Neural cell (in vitro differentiated cells): ENCODE results near the gene DNAL4. TPM values are rescaled to one million over a fixed set of nuclear protein-coding genes. Genes with fewer than 3 reads are reported as not detected.

Experiments used
- H2AFZ ChIP-seq: fragments of 200-600, 300-800 bp; sonication (generic), shearing (Covaris generic); 2 replicates; pipeline ENCODE4 v1.6.0; 2014; ENCODE audit warnings: low read depth, mild to moderate bottlenecking, antibody characterized with exemption, low read length, moderate library complexity
- H3F3A ChIP-seq: fragments of 200-600 bp; shearing (Covaris generic); 2 replicates; pipeline ENCODE4 v1.6.1; 2016; ENCODE audit warnings: mild to moderate bottlenecking, moderate library complexity, mixed read lengths, antibody characterized with exemption, low read length; ENCODE audit not compliant: insufficient read depth, poor library complexity, severe bottlenecking
- H3K27ac ChIP-seq: fragments of 200-600, 300-800 bp; sonication (generic), shearing (Covaris generic); 2 replicates; pipeline ENCODE4 v1.5.1; 2014; ENCODE audit warnings: mild to moderate bottlenecking, low read length, moderate library complexity
- H3K27me3 ChIP-seq: fragments of 300-800, 200-600 bp; sonication (generic), shearing (Covaris generic); 2 replicates; pipeline ENCODE4 v1.6.0; 2014; ENCODE audit warnings: mild to moderate bottlenecking, low read depth, low read length, moderate library complexity; ENCODE audit not compliant: insufficient read depth
- H3K36me3 ChIP-seq: fragments of 300-800, 200-600 bp; sonication (generic), shearing (Covaris generic); 2 replicates; pipeline ENCODE4 v1.5.1; 2014; ENCODE audit warnings: mild to moderate bottlenecking, antibody characterized with exemption, low read length, moderate library complexity; ENCODE audit not compliant: insufficient read depth
- H3K4me2 ChIP-seq: fragments of 300-800, 200-600 bp; sonication (generic), shearing (Covaris generic); 2 replicates; pipeline ENCODE4 v1.6.0; 2014; ENCODE audit warnings: mild to moderate bottlenecking, low read length
- H3K4me3 ChIP-seq: fragments of 300-800, 200-600 bp; sonication (generic), shearing (Covaris generic); 2 replicates; pipeline ENCODE4 v1.5.1; 2014; ENCODE audit warnings: mild to moderate bottlenecking, low read length, moderate library complexity
- H3K79me2 ChIP-seq: fragments of 200-600 bp; shearing (Covaris generic); replicated peaks from 2 replicates; pipeline ENCODE4 v1.6.0; 2014; ENCODE audit warnings: mild to moderate bottlenecking, low read length, moderate library complexity; ENCODE audit not compliant: insufficient read depth
- H3K9ac ChIP-seq: fragments of 300-800, 200-600 bp; sonication (generic), shearing (Covaris generic); 2 replicates; pipeline ENCODE4 v1.6.1; 2016; ENCODE audit warnings: mild to moderate bottlenecking, low read length, mixed read lengths
- H3K9me2 ChIP-seq: fragments of 200-600 bp; shearing (Covaris generic); 2 replicates; pipeline ENCODE4 v1.6.1; 2016; ENCODE audit warnings: mild to moderate bottlenecking, low read length, mixed read lengths; ENCODE audit not compliant: insufficient read depth
- H3K9me3 ChIP-seq: fragments of 200-600, 300-800 bp; sonication (generic), shearing (Covaris generic); 2 replicates; pipeline ENCODE4 v1.6.1; 2016; ENCODE audit warnings: mild to moderate bottlenecking, mixed run types, low read length, moderate library complexity, mixed read lengths
- H4K20me1 ChIP-seq: fragments of 200-600 bp; shearing (Covaris generic); 2 replicates; pipeline ENCODE4 v1.6.1; 2016; ENCODE audit warnings: mild to moderate bottlenecking, mixed run types; ENCODE audit not compliant: insufficient read depth
- EP300 ChIP-seq: fragments of 450-650 bp; conservative IDR thresholded peaks from 2 replicates; pipeline ENCODE4 v1.6.1; 2014; ENCODE audit warnings: antibody characterized with exemption, mild to moderate bottlenecking, moderate library complexity; ENCODE audit not compliant: poor library complexity, severe bottlenecking
- EZH2 ChIP-seq: fragments of 200-600, 300-800 bp; shearing (Covaris generic), sonication (generic); IDR thresholded peaks from 2 replicates; pipeline ENCODE4 v1.6.1; 2014; ENCODE audit warnings: antibody characterized with exemption, low read length, borderline replicate concordance, mild to moderate bottlenecking; ENCODE audit not compliant: insufficient read depth, poor library complexity, severe bottlenecking
- MXI1 ChIP-seq: fragments of 450-650 bp; conservative IDR thresholded peaks from 2 replicates; pipeline ENCODE4 v1.6.1; 2014; ENCODE audit warnings: antibody characterized with exemption, mild to moderate bottlenecking; ENCODE audit not compliant: poor library complexity, severe bottlenecking
- POLR2AphosphoS5 ChIP-seq: IDR thresholded peaks from 2 replicates; pipeline ENCODE4 v1.6.1; 2012
- RAD21 ChIP-seq: fragments of 450-650 bp; conservative IDR thresholded peaks from 2 replicates; pipeline ENCODE4 v1.6.1; 2014; ENCODE audit warnings: antibody characterized with exemption, mild to moderate bottlenecking, moderate library complexity
- SMC3 ChIP-seq: fragments of 450-650 bp; conservative IDR thresholded peaks from 2 replicates; pipeline ENCODE4 v1.6.1; 2014; ENCODE audit warnings: antibody characterized with exemption, mild to moderate bottlenecking, moderate library complexity; ENCODE audit not compliant: poor library complexity
- TAF1 ChIP-seq: IDR thresholded peaks from 2 replicates; pipeline ENCODE4 v1.6.1; 2012; ENCODE audit warnings: low read depth
- polyA plus RNA-seq: library from polyadenylated mRNA; depleted of rRNA; stranded (reverse); fragments of >200 nt; gene quantifications from 2 replicates; pipeline ENCODE4 v1.2.3, GENCODE V29; 2014
- TF ChIP-seq, protein P1 (sequence below): fragments of 450-650 bp; IDR thresholded peaks from 2 replicates; pipeline ENCODE4 v1.5.1; 2014; ENCODE audit warnings: antibody characterized with exemption, mild to moderate bottlenecking, moderate library complexity; ENCODE audit not compliant: poor library complexity, severe bottlenecking
- TF ChIP-seq, protein P2 (sequence below): IDR thresholded peaks from 2 replicates; pipeline ENCODE4 v1.6.1; 2012; ENCODE audit warnings: borderline replicate concordance

The DNAL4 gene
- polyA plus RNA-seq, 1 donor from 2014 or later, result 95.0 TPM

DNA sequence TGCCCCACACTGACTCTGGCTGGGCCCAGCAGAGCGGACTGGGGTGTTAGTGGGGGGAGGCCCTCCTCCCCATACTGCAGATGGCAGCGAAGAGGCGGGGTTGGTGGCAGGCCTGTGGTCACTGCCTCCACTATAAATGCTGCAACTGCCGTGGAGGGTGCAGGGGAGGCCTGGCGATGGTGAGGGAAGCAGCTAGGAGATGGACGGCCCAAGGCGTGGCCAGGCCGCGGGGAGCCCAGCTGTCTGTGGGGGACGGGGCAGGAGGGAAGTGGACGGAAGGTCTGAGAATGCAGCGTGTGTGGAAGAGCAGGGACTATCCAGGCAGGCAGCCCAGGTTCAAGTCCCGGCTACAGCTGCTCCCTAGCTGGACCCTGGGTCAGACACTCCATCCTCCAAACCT, 18.3 kb downstream of the DNAL4 start:
- no peaks in the 10 kb centered on the region for H3F3A ChIP-seq
- no peak overlapping the region for H3K9ac ChIP-seq
- H3K4me2 ChIP-seq, result no peak overlapping the region
- H3K36me3 ChIP-seq, result no peaks in the 10 kb centered on the region
- no peaks in the 10 kb centered on the region for H3K9me3 ChIP-seq
- H3K9me2 ChIP-seq, result no peaks in the 10 kb centered on the region
- TF ChIP-seq RAD21 (no peak), MXI1 (no peak), EP300 (no peak), TAF1 (no peak), SMC3 (no peak), POLR2AphosphoS5 (no peak), EZH2 (no peak)
- TF ChIP-seq, protein P1, sequence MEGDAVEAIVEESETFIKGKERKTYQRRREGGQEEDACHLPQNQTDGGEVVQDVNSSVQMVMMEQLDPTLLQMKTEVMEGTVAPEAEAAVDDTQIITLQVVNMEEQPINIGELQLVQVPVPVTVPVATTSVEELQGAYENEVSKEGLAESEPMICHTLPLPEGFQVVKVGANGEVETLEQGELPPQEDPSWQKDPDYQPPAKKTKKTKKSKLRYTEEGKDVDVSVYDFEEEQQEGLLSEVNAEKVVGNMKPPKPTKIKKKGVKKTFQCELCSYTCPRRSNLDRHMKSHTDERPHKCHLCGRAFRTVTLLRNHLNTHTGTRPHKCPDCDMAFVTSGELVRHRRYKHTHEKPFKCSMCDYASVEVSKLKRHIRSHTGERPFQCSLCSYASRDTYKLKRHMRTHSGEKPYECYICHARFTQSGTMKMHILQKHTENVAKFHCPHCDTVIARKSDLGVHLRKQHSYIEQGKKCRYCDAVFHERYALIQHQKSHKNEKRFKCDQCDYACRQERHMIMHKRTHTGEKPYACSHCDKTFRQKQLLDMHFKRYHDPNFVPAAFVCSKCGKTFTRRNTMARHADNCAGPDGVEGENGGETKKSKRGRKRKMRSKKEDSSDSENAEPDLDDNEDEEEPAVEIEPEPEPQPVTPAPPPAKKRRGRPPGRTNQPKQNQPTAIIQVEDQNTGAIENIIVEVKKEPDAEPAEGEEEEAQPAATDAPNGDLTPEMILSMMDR, result no peak
- TF ChIP-seq, protein P2, sequence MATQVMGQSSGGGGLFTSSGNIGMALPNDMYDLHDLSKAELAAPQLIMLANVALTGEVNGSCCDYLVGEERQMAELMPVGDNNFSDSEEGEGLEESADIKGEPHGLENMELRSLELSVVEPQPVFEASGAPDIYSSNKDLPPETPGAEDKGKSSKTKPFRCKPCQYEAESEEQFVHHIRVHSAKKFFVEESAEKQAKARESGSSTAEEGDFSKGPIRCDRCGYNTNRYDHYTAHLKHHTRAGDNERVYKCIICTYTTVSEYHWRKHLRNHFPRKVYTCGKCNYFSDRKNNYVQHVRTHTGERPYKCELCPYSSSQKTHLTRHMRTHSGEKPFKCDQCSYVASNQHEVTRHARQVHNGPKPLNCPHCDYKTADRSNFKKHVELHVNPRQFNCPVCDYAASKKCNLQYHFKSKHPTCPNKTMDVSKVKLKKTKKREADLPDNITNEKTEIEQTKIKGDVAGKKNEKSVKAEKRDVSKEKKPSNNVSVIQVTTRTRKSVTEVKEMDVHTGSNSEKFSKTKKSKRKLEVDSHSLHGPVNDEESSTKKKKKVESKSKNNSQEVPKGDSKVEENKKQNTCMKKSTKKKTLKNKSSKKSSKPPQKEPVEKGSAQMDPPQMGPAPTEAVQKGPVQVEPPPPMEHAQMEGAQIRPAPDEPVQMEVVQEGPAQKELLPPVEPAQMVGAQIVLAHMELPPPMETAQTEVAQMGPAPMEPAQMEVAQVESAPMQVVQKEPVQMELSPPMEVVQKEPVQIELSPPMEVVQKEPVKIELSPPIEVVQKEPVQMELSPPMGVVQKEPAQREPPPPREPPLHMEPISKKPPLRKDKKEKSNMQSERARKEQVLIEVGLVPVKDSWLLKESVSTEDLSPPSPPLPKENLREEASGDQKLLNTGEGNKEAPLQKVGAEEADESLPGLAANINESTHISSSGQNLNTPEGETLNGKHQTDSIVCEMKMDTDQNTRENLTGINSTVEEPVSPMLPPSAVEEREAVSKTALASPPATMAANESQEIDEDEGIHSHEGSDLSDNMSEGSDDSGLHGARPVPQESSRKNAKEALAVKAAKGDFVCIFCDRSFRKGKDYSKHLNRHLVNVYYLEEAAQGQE, result no peak
- H2AFZ ChIP-seq, result no peak overlapping the region
- no peak overlapping the region for H3K27ac ChIP-seq
- no peaks in the 10 kb centered on the region for H4K20me1 ChIP-seq
- no peaks in the 10 kb centered on the region for H3K79me2 ChIP-seq
- no peak overlapping the region for H3K4me3 ChIP-seq
- no peaks in the 10 kb centered on the region for H3K27me3 ChIP-seq

DNA sequence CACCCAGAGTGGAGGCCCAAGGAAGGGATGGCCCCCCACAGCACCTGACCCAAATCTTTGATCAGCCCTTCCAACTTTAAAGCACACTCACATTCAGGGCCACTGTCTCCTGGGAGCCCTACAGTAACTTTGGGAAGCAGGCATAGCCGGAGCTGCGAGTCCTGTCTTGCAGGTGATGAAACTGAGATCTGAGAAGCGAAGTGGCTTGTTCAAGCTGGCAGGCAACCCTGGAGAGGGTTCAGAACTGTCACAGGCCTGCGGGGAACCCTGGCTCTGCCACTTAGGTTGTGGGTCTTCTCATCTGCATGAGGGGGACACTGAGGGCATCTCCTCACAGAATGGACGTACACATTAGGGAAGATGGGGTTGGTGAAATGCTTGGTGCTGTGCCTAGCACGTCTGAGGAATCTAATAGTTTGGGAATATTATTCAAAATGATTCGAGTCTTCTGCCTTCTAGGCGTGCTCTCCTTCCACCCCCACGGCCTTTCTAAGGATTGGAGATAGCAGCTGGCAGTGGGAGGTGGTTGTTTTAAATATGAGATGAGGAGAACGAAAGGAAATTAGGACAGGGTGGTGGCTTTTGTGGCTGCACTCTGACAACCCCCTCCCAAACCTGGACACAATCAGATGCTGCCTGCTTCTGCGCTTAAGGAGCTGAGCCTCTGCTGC, 19.3 kb downstream of the DNAL4 start:
- no peak overlapping the region for H3K4me2 ChIP-seq
- no peaks in the 10 kb centered on the region for H3K27me3 ChIP-seq
- TF ChIP-seq TAF1 (no peak), SMC3 (no peak), MXI1 (no peak), EP300 (no peak), POLR2AphosphoS5 (no peak), RAD21 (no peak), EZH2 (no peak)
- TF ChIP-seq, protein P1, result no peak
- TF ChIP-seq, protein P2, result no peak
- no peak overlapping the region for H3K9ac ChIP-seq
- no peaks in the 10 kb centered on the region for H3K36me3 ChIP-seq
- no peaks in the 10 kb centered on the region for H3K79me2 ChIP-seq
- H3K9me3 ChIP-seq, result no peaks in the 10 kb centered on the region
- no peak overlapping the region for H3K27ac ChIP-seq
- no peaks in the 10 kb centered on the region for H4K20me1 ChIP-seq
- H3K9me2 ChIP-seq, result no peaks in the 10 kb centered on the region
- H3K4me3 ChIP-seq, result no peak overlapping the region
- no peak overlapping the region for H2AFZ ChIP-seq
- no peaks in the 10 kb centered on the region for H3F3A ChIP-seq
